ENCODE measurements around the gene BTG3.

The BTG3 gene

DNA sequence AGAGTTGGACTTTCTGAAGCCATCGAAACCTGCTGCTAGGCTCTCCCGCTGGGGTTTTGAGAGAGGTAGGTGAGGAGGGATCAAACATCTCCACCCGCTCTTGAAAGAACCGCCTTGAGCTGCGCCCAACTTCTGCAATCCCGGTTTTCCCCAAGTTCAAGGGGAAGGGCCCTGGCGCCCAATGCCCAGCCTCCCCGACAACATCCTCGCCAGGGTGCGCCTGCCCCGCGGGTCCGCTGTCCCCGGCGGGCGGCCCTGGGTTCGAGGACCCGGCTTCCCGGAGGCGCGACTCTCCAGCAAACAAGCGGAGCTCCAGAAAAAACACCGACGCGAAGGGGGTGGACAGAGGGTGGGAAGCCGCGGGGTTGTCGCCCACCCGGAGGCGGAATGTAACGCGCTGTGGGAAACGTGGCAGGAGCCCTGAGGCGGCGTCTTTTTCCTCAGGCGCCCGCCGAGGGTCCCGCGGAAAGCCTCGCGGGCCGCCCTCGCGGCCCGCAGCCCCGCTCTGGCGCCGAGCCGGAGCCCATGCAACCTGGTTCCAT is 607 bp downstream of the BTG3 start:
- peak overlapping the region; percentile 91 for H3K4me3 ChIP-seq (ENCODE audit: low read length)
- no peaks in the 10 kb centered on the region for H3K27me3 ChIP-seq (ENCODE audit: insufficient read depth, low read length)
- no peaks in the 10 kb centered on the region for H3K9me3 ChIP-seq (ENCODE audit: low read length)
- peaks cover 12% of the 10 kb centered on the region for H3K4me1 ChIP-seq (ENCODE audit: insufficient read depth, low read length)
- peaks cover 17% of the 10 kb centered on the region for H3K36me3 ChIP-seq (ENCODE audit: insufficient read depth, low read length)
- peak overlapping the region; percentile 75 for H2AFZ ChIP-seq (ENCODE audit: low read depth, low read length)

DNA sequence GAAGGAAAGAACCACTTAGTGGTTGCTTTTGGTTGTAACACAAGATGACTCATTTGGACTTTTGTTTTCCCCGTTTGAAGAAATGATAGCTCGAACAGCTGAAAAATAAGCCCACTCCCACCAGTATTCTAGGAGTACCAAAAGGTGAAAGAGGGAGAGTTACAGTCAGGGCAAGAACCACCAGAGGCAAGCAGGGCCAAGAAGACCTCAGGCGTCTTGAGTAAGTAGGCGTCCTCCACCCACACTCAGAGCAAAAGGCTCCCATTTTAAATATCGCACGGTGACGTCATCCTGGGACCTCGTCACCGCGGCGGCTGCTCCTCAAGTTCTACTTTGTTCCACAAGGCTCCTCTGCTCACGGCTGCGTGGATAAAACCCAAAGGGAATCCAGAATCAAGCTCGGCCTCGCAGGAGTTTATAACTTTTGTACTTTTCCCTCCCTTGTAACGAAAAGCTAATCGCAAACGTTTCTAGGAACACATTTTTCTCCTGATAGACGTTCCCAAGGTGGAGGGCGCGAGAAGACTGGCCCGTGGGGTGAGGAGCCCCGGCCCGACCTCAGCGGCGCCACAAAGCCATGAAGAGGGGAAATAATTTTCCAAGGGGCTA is 1.2 kb downstream of the BTG3 start:
- Histone ChIP-seq H3K4me1 (ENCODE audit: insufficient read depth, low read length) (peaks cover 12% of the 10 kb centered on the region), H3K4me3 (ENCODE audit: low read length) (peak overlapping the region; percentile 91), H3K9me3 (ENCODE audit: low read length) (no peaks in the 10 kb centered on the region), H3K36me3 (ENCODE audit: insufficient read depth, low read length) (peaks cover 17% of the 10 kb centered on the region), H2AFZ (ENCODE audit: low read depth, low read length) (peak overlapping the region; percentile 75), H3K27me3 (ENCODE audit: insufficient read depth, low read length) (no peaks in the 10 kb centered on the region)

DNA sequence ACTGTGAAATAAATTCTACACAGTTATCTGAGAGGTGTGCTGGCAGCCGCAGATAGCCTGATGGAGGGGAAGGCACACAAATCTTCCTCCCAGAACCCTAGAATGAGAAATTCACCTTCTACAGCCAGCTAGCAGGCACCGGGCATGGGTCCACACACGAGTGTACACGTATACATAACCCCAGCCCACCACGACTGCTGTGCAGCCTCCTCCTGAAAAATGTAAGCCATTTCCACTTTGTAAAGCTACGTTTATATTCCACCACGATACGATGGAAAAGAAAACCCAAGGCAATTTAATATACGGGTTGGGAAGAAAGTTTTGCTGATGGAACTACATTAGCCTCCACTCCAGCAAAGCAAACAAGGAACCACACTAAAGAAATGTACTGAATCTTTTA is 1.8 kb downstream of the BTG3 start:
- Histone ChIP-seq H3K4me3 (ENCODE audit: low read length) (peak overlapping the region; percentile 91), H3K27me3 (ENCODE audit: insufficient read depth, low read length) (no peaks in the 10 kb centered on the region), H3K9me3 (ENCODE audit: low read length) (no peaks in the 10 kb centered on the region), H2AFZ (ENCODE audit: low read depth, low read length) (peak overlapping the region; percentile 75), H3K36me3 (ENCODE audit: insufficient read depth, low read length) (peaks cover 17% of the 10 kb centered on the region), H3K4me1 (ENCODE audit: insufficient read depth, low read length) (peaks cover 12% of the 10 kb centered on the region)

DNA sequence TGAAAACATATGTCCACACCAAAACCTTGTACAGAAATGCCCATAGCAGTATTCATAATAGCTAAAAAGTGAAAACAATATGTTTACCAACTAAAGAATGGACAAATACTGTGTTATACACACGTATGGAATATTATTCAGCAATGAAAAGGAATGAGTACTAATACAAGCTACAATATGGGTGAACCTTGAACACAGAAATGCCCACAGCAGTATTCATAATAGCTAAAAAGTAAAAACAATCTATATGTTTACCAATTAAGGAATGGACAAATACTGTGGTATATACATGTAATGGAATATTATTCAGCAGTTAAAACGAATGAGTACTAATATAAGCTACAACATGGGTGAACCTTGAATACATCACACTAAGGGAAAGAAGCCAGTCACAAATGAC is 3.0 kb downstream of the BTG3 start:
- peaks cover 24% of the 10 kb centered on the region for H3K36me3 ChIP-seq (ENCODE audit: insufficient read depth, low read length)
- H2AFZ ChIP-seq (ENCODE audit: low read depth, low read length): no peak overlapping the region
- no peaks in the 10 kb centered on the region for H3K27me3 ChIP-seq (ENCODE audit: insufficient read depth, low read length)
- H3K9me3 ChIP-seq (ENCODE audit: low read length): no peaks in the 10 kb centered on the region
- peaks cover 12% of the 10 kb centered on the region for H3K4me1 ChIP-seq (ENCODE audit: insufficient read depth, low read length)
- H3K4me3 ChIP-seq (ENCODE audit: low read length): no peak overlapping the region

DNA sequence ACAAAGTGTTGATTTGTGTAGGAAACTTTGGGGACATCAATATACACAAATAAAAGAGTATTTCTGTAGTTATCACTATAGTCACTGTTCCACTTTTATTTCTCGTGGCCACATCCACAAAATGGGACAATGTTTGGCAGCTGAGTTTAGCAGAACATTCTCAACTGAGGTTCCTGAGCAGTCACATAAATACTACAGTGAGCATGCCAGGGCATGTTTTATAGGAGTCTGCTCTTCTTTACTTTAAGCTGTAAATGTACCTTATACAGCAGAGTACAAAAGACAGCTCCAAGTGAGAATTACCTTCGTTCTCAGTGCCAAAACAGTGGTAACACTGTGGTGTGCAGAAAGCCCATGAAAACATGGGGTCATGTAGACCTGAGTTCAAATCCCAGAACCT is 5.0 kb downstream of the BTG3 start:
- Histone ChIP-seq H3K36me3 (ENCODE audit: insufficient read depth, low read length) (peaks cover 40% of the 10 kb centered on the region), H3K27me3 (ENCODE audit: insufficient read depth, low read length) (no peaks in the 10 kb centered on the region)

DNA sequence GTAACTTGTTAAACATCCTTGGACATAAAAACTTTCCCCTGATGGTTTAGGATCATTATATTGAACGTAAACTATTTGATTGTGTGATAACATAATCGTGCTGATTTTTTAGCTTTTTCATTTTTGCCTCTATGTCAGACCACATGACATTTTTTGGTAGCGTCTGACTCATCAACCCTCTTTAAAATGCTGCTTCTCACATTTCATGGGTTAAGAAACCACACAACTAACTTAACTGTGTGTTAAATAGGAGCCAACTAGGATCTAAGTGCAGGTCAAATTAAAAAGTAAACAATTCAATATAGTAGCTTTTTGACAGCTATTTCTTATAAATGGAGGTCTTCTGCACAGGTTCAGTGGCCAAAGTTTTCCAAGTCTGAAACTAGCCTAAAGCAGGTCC is 9.8 kb downstream of the BTG3 start:
- Histone ChIP-seq H2AFZ (ENCODE audit: low read depth, low read length) (no peak overlapping the region), H3K36me3 (ENCODE audit: insufficient read depth, low read length) (peaks cover 62% of the 10 kb centered on the region), H3K4me1 (ENCODE audit: insufficient read depth, low read length) (no peaks in the 10 kb centered on the region), H3K4me3 (ENCODE audit: low read length) (no peak overlapping the region), H3K9me3 (ENCODE audit: low read length) (no peaks in the 10 kb centered on the region), H3K27me3 (ENCODE audit: insufficient read depth, low read length) (no peaks in the 10 kb centered on the region)

More for the DNA sequence above, 5.0 kb downstream of the BTG3 start:
- H3K9me3 ChIP-seq (ENCODE audit: low read length): no peaks in the 10 kb centered on the region
- no peak overlapping the region for H2AFZ ChIP-seq (ENCODE audit: low read depth, low read length)
- no peak overlapping the region for H3K4me3 ChIP-seq (ENCODE audit: low read length)
- H3K4me1 ChIP-seq (ENCODE audit: insufficient read depth, low read length): peaks cover 12% of the 10 kb centered on the region

DNA sequence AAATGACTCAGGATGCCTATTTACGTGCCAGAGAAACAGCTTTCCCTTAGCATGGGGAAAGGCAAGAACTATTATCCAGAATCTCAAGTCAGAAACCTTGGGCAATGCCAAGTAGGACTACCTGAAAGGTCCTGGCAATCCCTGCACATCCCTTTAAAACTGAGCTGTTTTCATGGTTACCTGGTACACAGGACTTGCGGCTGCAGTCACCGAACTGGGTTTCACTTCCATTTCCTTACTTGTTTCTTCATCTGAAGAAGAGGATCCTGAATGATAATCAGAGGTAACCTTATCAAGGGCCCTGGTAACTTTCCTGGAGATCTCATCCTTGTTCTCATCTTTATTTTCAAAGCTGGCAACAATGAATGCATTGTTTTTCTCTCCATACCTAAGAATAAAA is 14.3 kb downstream of the BTG3 start:
- Histone ChIP-seq H3K4me3 (ENCODE audit: low read length) (no peak overlapping the region), H2AFZ (ENCODE audit: low read depth, low read length) (no peak overlapping the region), H3K4me1 (ENCODE audit: insufficient read depth, low read length) (no peaks in the 10 kb centered on the region), H3K36me3 (ENCODE audit: insufficient read depth, low read length) (peaks cover 81% of the 10 kb centered on the region), H3K9me3 (ENCODE audit: low read length) (no peaks in the 10 kb centered on the region), H3K27me3 (ENCODE audit: insufficient read depth, low read length) (no peaks in the 10 kb centered on the region)

DNA sequence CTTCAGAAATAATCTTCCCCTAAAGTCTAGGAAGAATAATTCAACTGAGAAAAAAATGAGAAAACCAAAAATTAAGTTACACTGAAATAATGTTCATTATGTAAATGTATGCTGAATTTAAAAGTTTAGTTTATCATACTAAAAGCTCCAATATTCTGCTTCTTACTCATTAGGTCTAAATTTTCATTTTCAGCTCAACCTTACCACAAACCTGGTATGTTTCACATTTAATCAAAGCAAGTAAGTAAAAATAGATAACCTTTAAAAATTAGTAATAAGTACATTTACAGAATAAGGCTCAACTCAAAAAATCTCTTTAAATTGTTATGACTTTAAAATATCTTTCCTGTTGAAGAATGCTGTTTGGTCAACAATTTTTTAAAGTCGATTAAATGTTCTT is 15.0 kb downstream of the BTG3 start:
- no peaks in the 10 kb centered on the region for H3K4me1 ChIP-seq (ENCODE audit: insufficient read depth, low read length)
- peaks cover 78% of the 10 kb centered on the region for H3K36me3 ChIP-seq (ENCODE audit: insufficient read depth, low read length)
- H3K9me3 ChIP-seq (ENCODE audit: low read length): no peaks in the 10 kb centered on the region
- H2AFZ ChIP-seq (ENCODE audit: low read depth, low read length): no peak overlapping the region
- no peak overlapping the region for H3K4me3 ChIP-seq (ENCODE audit: low read length)
- no peaks in the 10 kb centered on the region for H3K27me3 ChIP-seq (ENCODE audit: insufficient read depth, low read length)

DNA sequence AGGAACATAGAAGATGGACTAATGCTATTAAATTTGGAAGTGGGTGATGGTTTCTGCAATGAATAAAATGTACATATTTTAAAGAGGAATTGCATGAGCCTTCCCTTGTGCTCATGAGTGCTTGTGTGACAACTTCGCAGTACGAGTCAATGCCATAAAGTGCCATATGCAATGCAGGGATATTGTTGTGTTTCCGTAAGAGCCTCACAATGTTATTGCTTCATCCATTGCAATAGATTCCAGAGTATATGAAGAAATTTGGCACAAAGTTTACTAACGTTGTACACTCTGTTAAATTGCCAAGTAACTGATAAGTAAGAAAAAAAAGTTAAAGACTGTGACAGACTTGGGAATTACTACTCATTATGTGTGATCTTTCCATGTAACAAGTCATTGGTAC is 22.3 kb downstream of the BTG3 start:
- no peak overlapping the region for H2AFZ ChIP-seq (ENCODE audit: low read depth, low read length)
- H3K4me3 ChIP-seq (ENCODE audit: low read length): no peak overlapping the region
- no peaks in the 10 kb centered on the region for H3K27me3 ChIP-seq (ENCODE audit: insufficient read depth, low read length)
- no peaks in the 10 kb centered on the region for H3K9me3 ChIP-seq (ENCODE audit: low read length)
- no peaks in the 10 kb centered on the region for H3K4me1 ChIP-seq (ENCODE audit: insufficient read depth, low read length)
- H3K36me3 ChIP-seq (ENCODE audit: insufficient read depth, low read length): peaks cover 27% of the 10 kb centered on the region

DNA sequence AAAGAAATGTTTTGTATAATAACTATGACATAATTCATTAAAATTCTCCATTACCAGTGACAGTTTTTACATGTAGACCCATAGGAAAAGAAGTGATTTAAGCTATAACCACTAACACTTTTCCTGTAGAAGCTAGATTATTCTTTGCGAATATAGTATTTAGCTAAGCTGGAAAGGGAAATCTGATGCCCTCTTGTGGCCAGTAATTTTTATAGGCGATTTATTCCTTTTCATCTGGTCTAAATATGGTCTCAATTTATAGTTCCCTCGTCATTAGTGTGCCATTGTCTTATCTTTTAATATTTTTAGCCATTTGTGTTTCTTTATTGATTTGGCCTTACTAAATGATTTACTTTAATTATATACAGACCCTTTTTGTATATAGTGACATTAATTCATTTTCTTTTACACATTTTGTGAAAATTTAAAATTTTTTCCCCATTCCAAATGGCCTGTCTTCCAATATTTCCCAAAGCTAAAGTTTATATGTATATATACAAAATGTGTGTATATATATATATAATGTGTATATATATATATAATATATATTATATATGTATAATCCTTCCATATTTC is 26.7 kb downstream of the BTG3 start:
- Histone ChIP-seq H3K27me3 (ENCODE audit: insufficient read depth, low read length) (no peaks in the 10 kb centered on the region), H3K36me3 (ENCODE audit: insufficient read depth, low read length) (no peaks in the 10 kb centered on the region), H3K9me3 (ENCODE audit: low read length) (no peaks in the 10 kb centered on the region), H3K4me1 (ENCODE audit: insufficient read depth, low read length) (no peaks in the 10 kb centered on the region), H2AFZ (ENCODE audit: low read depth, low read length) (no peak overlapping the region), H3K4me3 (ENCODE audit: low read length) (no peak overlapping the region)

DNA sequence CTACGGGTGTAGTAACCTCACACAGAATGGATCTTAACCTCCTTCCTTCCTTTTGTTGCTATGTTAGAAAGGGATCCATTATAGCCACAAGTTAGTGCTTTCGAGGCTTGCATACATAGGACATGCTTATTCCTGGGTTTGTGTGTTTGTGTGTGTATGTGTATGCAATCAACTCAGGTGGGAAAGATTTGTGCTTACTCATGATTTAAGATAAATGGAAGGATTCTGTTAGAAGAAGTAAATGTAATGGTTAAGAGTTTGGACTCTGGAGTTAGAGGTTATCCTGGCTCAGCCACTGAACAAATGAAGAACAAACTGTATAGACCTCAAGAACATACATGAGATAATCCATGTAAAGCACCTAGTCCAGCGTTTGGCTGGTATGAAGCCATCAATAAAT is 28.8 kb downstream of the BTG3 start:
- no peaks in the 10 kb centered on the region for H3K9me3 ChIP-seq (ENCODE audit: low read length)
- H3K27me3 ChIP-seq (ENCODE audit: insufficient read depth, low read length): no peaks in the 10 kb centered on the region
- H3K4me1 ChIP-seq (ENCODE audit: insufficient read depth, low read length): no peaks in the 10 kb centered on the region
- peaks cover 2% of the 10 kb centered on the region for H3K36me3 ChIP-seq (ENCODE audit: insufficient read depth, low read length)
- H3K4me3 ChIP-seq (ENCODE audit: low read length): no peak overlapping the region
- no peak overlapping the region for H2AFZ ChIP-seq (ENCODE audit: low read depth, low read length)

DNA sequence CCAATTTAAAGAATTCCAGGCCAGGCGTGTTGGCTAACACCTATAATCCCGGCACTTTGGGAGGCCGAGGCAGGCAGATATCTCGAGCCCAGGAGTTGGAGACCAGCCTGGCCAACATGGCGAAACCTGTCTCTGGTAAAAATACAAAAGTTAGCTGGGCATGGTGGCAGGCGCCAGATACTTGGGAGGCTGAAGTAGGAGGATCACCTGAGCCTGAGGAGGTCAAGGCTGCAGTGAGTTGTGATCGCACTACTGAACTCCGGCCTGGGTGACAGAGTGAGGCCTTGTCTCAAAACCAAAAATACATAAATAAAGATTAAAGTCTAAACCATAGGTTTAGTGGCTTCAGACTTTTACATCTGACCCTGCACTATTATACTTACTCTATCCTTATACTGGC is 32.4 kb downstream of the BTG3 start:
- Histone ChIP-seq H2AFZ (ENCODE audit: low read depth, low read length) (no peak overlapping the region), H3K9me3 (ENCODE audit: low read length) (no peaks in the 10 kb centered on the region), H3K27me3 (ENCODE audit: insufficient read depth, low read length) (no peaks in the 10 kb centered on the region), H3K4me3 (ENCODE audit: low read length) (no peak overlapping the region), H3K36me3 (ENCODE audit: insufficient read depth, low read length) (peaks cover 4% of the 10 kb centered on the region), H3K4me1 (ENCODE audit: insufficient read depth, low read length) (no peaks in the 10 kb centered on the region)

DNA sequence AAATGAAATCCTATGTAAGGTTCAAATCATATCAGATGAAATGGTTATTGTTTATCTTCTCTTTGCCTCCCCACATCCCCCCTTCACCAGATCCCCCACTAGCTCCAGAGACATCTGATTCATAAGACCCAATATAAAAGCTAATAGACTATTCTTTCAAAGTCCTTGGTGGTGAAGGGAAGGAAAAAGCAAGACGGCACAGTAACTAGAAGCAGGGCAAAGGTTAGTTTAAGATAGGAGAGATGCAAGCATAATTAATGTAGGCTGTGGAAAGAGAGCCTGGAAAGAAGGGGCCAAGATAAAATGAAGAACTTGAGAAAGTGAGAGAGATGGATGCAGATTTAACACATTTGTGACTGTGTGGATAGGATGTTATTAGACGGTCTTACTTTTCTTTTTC is 33.8 kb downstream of the BTG3 start:
- Histone ChIP-seq H2AFZ (ENCODE audit: low read depth, low read length) (no peak overlapping the region), H3K9me3 (ENCODE audit: low read length) (no peaks in the 10 kb centered on the region), H3K27me3 (ENCODE audit: insufficient read depth, low read length) (no peaks in the 10 kb centered on the region), H3K4me3 (ENCODE audit: low read length) (no peak overlapping the region), H3K36me3 (ENCODE audit: insufficient read depth, low read length) (peaks cover 4% of the 10 kb centered on the region), H3K4me1 (ENCODE audit: insufficient read depth, low read length) (no peaks in the 10 kb centered on the region)

DNA sequence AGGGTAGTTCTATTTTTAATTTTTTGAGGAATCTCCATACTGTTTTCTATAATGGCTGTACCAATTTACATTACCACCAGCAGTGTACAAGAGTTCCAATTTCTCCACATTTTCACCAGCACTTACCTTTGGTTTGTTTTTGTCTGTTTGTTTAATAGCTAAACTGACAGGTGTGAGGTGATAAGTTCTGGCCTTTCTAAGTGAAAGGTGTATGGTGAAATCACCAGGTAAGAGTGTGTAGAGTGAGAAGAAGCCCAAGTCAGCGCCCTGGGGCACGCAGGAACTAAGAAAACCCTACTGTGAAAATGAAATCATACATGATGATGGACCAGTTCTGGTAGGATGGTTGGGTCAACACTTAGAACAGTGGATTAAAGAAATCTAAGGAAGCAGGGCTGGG is 34.5 kb downstream of the BTG3 start:
- no peak overlapping the region for H3K4me3 ChIP-seq (ENCODE audit: low read length)
- H2AFZ ChIP-seq (ENCODE audit: low read depth, low read length): no peak overlapping the region
- no peaks in the 10 kb centered on the region for H3K4me1 ChIP-seq (ENCODE audit: insufficient read depth, low read length)
- no peaks in the 10 kb centered on the region for H3K9me3 ChIP-seq (ENCODE audit: low read length)
- H3K27me3 ChIP-seq (ENCODE audit: insufficient read depth, low read length): no peaks in the 10 kb centered on the region
- H3K36me3 ChIP-seq (ENCODE audit: insufficient read depth, low read length): peaks cover 4% of the 10 kb centered on the region
